GM21423 (cell line): Measurements from ENCODE around the gene BICRA.

ENCODE experiments used
- ATAC-seq: cut with Tn5 transposase; IDR thresholded peaks from one replicate; pipeline ENCODE4 v1.9.1; 2021; ENCODE audit warnings: mild to moderate bottlenecking, moderate library complexity; ENCODE audit not compliant: unreplicated experiment

BICRA gene

GRCh38 chr19:47686679-47687450, 77.9 kb downstream of the BICRA start:
- no peak for ATAC-seq

GRCh38 chr19:47687906-47688305, 79.0 kb downstream of the BICRA start:
- ATAC-seq = no peak

- no peak for ATAC-seq
Observed at GRCh38 chr19:47691090-47691489, 82.2 kb downstream of the BICRA start.

- ATAC-seq = no peak
Observed at GRCh38 chr19:47691782-47692181, 82.8 kb downstream of the BICRA start.

- ATAC-seq = no peak
Observed at GRCh38 chr19:47693489-47693888, 84.6 kb downstream of the BICRA start.

GRCh38 chr19:47693903-47694302, 85.0 kb downstream of the BICRA start:
- ATAC-seq = no peak

- no peak for ATAC-seq
Observed at GRCh38 chr19:47694466-47695273, 85.7 kb downstream of the BICRA start.

GRCh38 chr19:47695533-47696262, 86.8 kb downstream of the BICRA start:
- ATAC-seq = no peak

- ATAC-seq = no peak
Observed at GRCh38 chr19:47696635-47697034, 87.7 kb downstream of the BICRA start.

- no peak for ATAC-seq
Observed at GRCh38 chr19:47697863-47698609, 89.1 kb downstream of the BICRA start.

- ATAC-seq = no peak
Observed at GRCh38 chr19:47698631-47699359, 89.9 kb downstream of the BICRA start.

GRCh38 chr19:47699360-47699917, 90.5 kb downstream of the BICRA start:
- ATAC-seq = no peak

- no peak for ATAC-seq
Observed at GRCh38 chr19:47700934-47701716, 92.2 kb downstream of the BICRA start.

- ATAC-seq = no peak
Observed at GRCh38 chr19:47701717-47702552, 93.0 kb downstream of the BICRA start.

GRCh38 chr19:47702671-47703070, 93.7 kb downstream of the BICRA start:
- ATAC-seq = no peak

- ATAC-seq = no peak
Observed at GRCh38 chr19:47703301-47703700, 94.4 kb downstream of the BICRA start.

- ATAC-seq = no peak
Observed at GRCh38 chr19:47704024-47704423, 95.1 kb downstream of the BICRA start.

- ATAC-seq = no peak
Observed at GRCh38 chr19:47704656-47705055, 95.7 kb downstream of the BICRA start.
